HepG2 (cell line): ENCODE results near the gene WDR62. TPM values are rescaled to one million over a fixed set of nuclear protein-coding genes. Genes with fewer than 3 reads are reported as not detected.
A peak's percentile ranks its signal among the peaks of the same experiment; 100 is the strongest.

Experiments used
- CBFB ChIP-seq: sonication (generic); formaldehyde crosslinking; IDR thresholded peaks from 2 replicates; pipeline ENCODE4 v1.4.0; 2020; ENCODE audit warnings: missing genetic modification reagents
- CHD2 ChIP-seq: IDR thresholded peaks from 2 replicates; pipeline ENCODE4 v1.6.1; 2011; ENCODE audit warnings: low read depth, low read length, improper control_type of control experiment
- DNMT3B ChIP-seq: conservative IDR thresholded peaks from 2 replicates; pipeline ENCODE4 v1.6.1; 2016; ENCODE audit warnings: missing biosample characterization, control low read depth
- ELF3 ChIP-seq: IDR thresholded peaks from 2 replicates; pipeline ENCODE4 v1.6.1; 2016; ENCODE audit warnings: missing genetic modification reagents, missing compliant biosample characterization
- ERF ChIP-seq: IDR thresholded peaks from 2 replicates; pipeline ENCODE4 v1.6.1; 2018; ENCODE audit warnings: missing biosample characterization, missing genetic modification reagents
- HDAC2 ChIP-seq: sonication (generic); formaldehyde crosslinking; IDR thresholded peaks from 2 replicates; pipeline ENCODE4 v1.4.0; 2020; ENCODE audit warnings: missing genetic modification reagents
- HDAC6 ChIP-seq: fragments of 200-600 bp; sonication (generic); IDR thresholded peaks from 2 replicates; pipeline ENCODE4 v1.7.0; 2017; ENCODE audit warnings: mild to moderate bottlenecking, antibody characterized with exemption, low read length, low read depth
- HNF4G ChIP-seq, 2 experiments: sonication (generic) in 1 of 2; formaldehyde crosslinking in 1 of 2; IDR thresholded peaks; 2 replicates each; pipeline versions ENCODE4 v1.4.0 to v1.6.1; 2011 to 2020; ENCODE audit warnings: borderline replicate concordance in 2 of 2, low read depth in 2 of 2, mild to moderate bottlenecking in 2 of 2, low read length in 1 of 2, missing genetic modification reagents in 1 of 2, moderate library complexity in 1 of 2
- MTF2 ChIP-seq: sonication (generic); formaldehyde crosslinking; IDR thresholded peaks from 2 replicates; pipeline ENCODE4 v1.5.0; 2020; ENCODE audit warnings: missing genetic modification reagents, borderline replicate concordance
- MXI1 ChIP-seq: IDR thresholded peaks from 3 replicates; pipeline ENCODE4 v1.6.1; 2012; ENCODE audit warnings: low read depth, low read length, inconsistent platforms, borderline replicate concordance
- ONECUT2 ChIP-seq: sonication (generic); formaldehyde crosslinking; IDR thresholded peaks from 2 replicates; pipeline ENCODE4 v1.4.0; 2020; ENCODE audit warnings: missing genetic modification reagents
- SP1 ChIP-seq, 2 experiments: fragments of 450-650 bp in 1 of 2; sonication (generic) in 1 of 2; formaldehyde crosslinking in 1 of 2; IDR thresholded peaks; 2 replicates each; pipeline versions ENCODE4 v1.4.0 to v1.6.1; 2016 to 2020; ENCODE audit warnings: missing genetic modification reagents in 1 of 2
- SRSF9 ChIP-seq: fragments of 200-400 bp; formaldehyde crosslinking; IDR thresholded peaks from 2 replicates; pipeline ENCODE4 v1.6.1; 2018; ENCODE audit warnings: borderline replicate concordance, mild to moderate bottlenecking, low read depth, low read length; ENCODE audit not compliant: insufficient read depth, poor library complexity, severe bottlenecking
- TAF15 ChIP-seq: fragments of 200-400 bp; formaldehyde crosslinking; IDR thresholded peaks from one replicate; pipeline ENCODE4 v1.6.1; 2018; ENCODE audit warnings: mild to moderate bottlenecking, low read depth, low read length; ENCODE audit not compliant: poor library complexity, severe bottlenecking
- TSC22D2 ChIP-seq: sonication (generic); formaldehyde crosslinking; IDR thresholded peaks from 2 replicates; pipeline ENCODE4 v1.5.1; 2020; ENCODE audit warnings: missing genetic modification reagents, mild to moderate bottlenecking, borderline replicate concordance
- ZBTB38 ChIP-seq: sonication (generic); formaldehyde crosslinking; IDR thresholded peaks from 2 replicates; pipeline ENCODE4 v1.5.1; 2020; ENCODE audit warnings: mild to moderate bottlenecking, missing genetic modification reagents
- ZNF232 ChIP-seq: sonication (generic); formaldehyde crosslinking; IDR thresholded peaks from 2 replicates; pipeline ENCODE4 v1.4.0; 2020; ENCODE audit warnings: missing genetic modification reagents, borderline replicate concordance
- ZNF589 ChIP-seq: sonication (generic); formaldehyde crosslinking; conservative IDR thresholded peaks from 2 replicates; pipeline ENCODE4 v1.8.0; 2022; ENCODE audit warnings: mild to moderate bottlenecking, moderate library complexity, missing genetic modification reagents
- ZNF644 ChIP-seq: IDR thresholded peaks from 2 replicates; pipeline ENCODE4 v1.6.1; 2016; ENCODE audit warnings: low read depth
- ZNF670 ChIP-seq: sonication (generic); formaldehyde crosslinking; IDR thresholded peaks from 2 replicates; pipeline ENCODE4 v1.8.0; 2022; ENCODE audit warnings: mild to moderate bottlenecking, missing genetic modification reagents, borderline replicate concordance
- ZNF724P ChIP-seq: sonication (generic); formaldehyde crosslinking; IDR thresholded peaks from 2 replicates; pipeline ENCODE4 v1.8.0; 2022; ENCODE audit warnings: missing genetic modification reagents, borderline replicate concordance
- ZSCAN12 ChIP-seq: sonication (generic); formaldehyde crosslinking; IDR thresholded peaks from 2 replicates; pipeline ENCODE4 v1.9.0; 2021; ENCODE audit warnings: mild to moderate bottlenecking, missing genetic modification reagents
- polyA plus RNA-seq, 8 experiments: library from polyadenylated mRNA; depleted of rRNA in 3 of 8; stranded (reverse) in 7 of 8; unstranded in 1 of 8; fragments of >200 nt; fragmentation: Illumina TruSeq in 4 of 8; extraction: Trizol in 4 of 8; gene quantifications; 2 replicates each; pipeline versions ENCODE4 v1.2.1 to v1.2.3, GENCODE V29; 2011 to 2016; ENCODE audit warnings: low read depth in 4 of 8, missing spikeins in 1 of 8, mixed read lengths in 1 of 8; ENCODE audit not compliant: insufficient read depth in 1 of 8
- total RNA-seq, 5 experiments: library from RNA; depleted of rRNA; stranded (reverse); fragments of >200 nt; fragmentation: Illumina TruSeq; extraction: Trizol; gene quantifications; 2 replicates each; pipeline ENCODE4 v1.2.3, GENCODE V29; 2016; ENCODE audit warnings: low read depth in 1 of 5

WDR62 gene
- total and polyA plus RNA-seq, 2 of the 13 experiments (the other 11 are each of a cell fraction or from before 2014, with no cell fraction given) = 5.8 to 12.5 TPM

GRCh38 chr19:36139473-36140303, 85.0 kb downstream of the WDR62 start, which contains the start of gene CAPNS1 (continued):
- no peak for TF ChIP-seq ZNF644 (CRISPR knock-in tag)
- peak; percentile 73; the same call in 1 of the 2 replicates for TF ChIP-seq ZNF670
- TF ChIP-seq ZNF232 = peak; percentile 81; the same call in 1 of the 2 replicates
- TF ChIP-seq ZSCAN12 (CRISPR knock-in tag) = peak; percentile 74; the same call in 1 of the 2 replicates
- TF ChIP-seq HDAC6 = no peak
- TF ChIP-seq ONECUT2 (CRISPR knock-in tag) = no peak
- no peak for TF ChIP-seq ZNF724P (CRISPR knock-in tag)
- TF ChIP-seq ERF = peak; percentile 93
- TF ChIP-seq MTF2 (CRISPR knock-in tag) = no peak
- TF ChIP-seq CBFB (CRISPR knock-in tag) = peak; percentile 85
- peak; percentile 70; the same call in 1 of the 3 replicates for TF ChIP-seq MXI1
- TF ChIP-seq SP1 (IDR thresholded peaks at IDR 0.05) = no peak
- peak; percentile 75 for TF ChIP-seq SP1 (CRISPR knock-in tag; IDR thresholded peaks at IDR 0.05)
- TF ChIP-seq TSC22D2 (CRISPR knock-in tag) = peak; percentile 48; the same call in 1 of the 2 replicates
- 0 out of 2 replicates have a peak, but pooled peaks have one; percentile 43 for TF ChIP-seq ZNF589 (CRISPR knock-in tag)
- no peak for TF ChIP-seq CHD2
- no peak for TF ChIP-seq SRSF9
- peak; percentile 33; the same call in 1 of the 2 replicates for TF ChIP-seq HDAC2 (CRISPR knock-in tag)
- no peak for TF ChIP-seq HNF4G (IDR thresholded peaks at IDR 0.05; ENCODE audit: borderline replicate concordance, low read depth, low read length)
- peak; percentile 79 for TF ChIP-seq HNF4G (CRISPR knock-in tag; IDR thresholded peaks at IDR 0.05; ENCODE audit: borderline replicate concordance, low read depth)
- 0 out of 2 replicates have a peak, but pooled peaks have one; percentile 12 for TF ChIP-seq DNMT3B (CRISPR knock-in tag)
- TF ChIP-seq TAF15 = peak; percentile 53
- TF ChIP-seq ZBTB38 (CRISPR knock-in tag) = peak; percentile 62; the same call in 1 of the 2 replicates
- peak; percentile 58; the same call in 1 of the 2 replicates for TF ChIP-seq ELF3 (CRISPR knock-in tag)
